ENCODE results near the gene KCNJ16.

The KCNJ16 gene

GRCh38 chr17:70071620-70072019 lies 3.4 kb upstream of the KCNJ16 start:
- Histone ChIP-seq H2BK5ac (ENCODE audit: low read length) (no peak overlapping the region), H3K4me1 (ENCODE audit: control insufficient read depth in 2 of 2, insufficient read depth in 1 of 2, low read depth in 1 of 2, low read length in 2 of 2) (peaks cover 0 to 2% of the 10 kb centered on the region in 2 donors), H3K36me3 (replicated peaks in 1 of 2; ENCODE audit: control insufficient read depth in 2 of 2, insufficient read depth in 2 of 2, low read length in 2 of 2) (no peaks in the 10 kb centered on the region), H4K91ac (ENCODE audit: low read depth, low read length, poor library complexity) (no peak overlapping the region), H3K9ac (ENCODE audit: low read depth, low read length, poor library complexity) (no peak overlapping the region), H3K27me3 (ENCODE audit: control insufficient read depth in 3 of 3, insufficient read depth in 3 of 3, low read depth in 1 of 3, low read length in 3 of 3) (no peaks in the 10 kb centered on the region), H3K23ac (ENCODE audit: low read depth, low read length, poor library complexity) (no peak overlapping the region), H3K14ac (ENCODE audit: low read length) (no peak overlapping the region), H3K4me2 (ENCODE audit: insufficient read depth, low read length, poor library complexity, severe bottlenecking) (no peak overlapping the region), H3K18ac (ENCODE audit: low read length) (no peak overlapping the region), H2AFZ (ENCODE audit: low read length) (no peak overlapping the region), H3K4ac (ENCODE audit: low read length) (no peak overlapping the region), H2BK120ac (ENCODE audit: low read depth, low read length) (no peak overlapping the region), H3K4me3 (ENCODE audit: low read length in 2 of 2) (no peak overlapping the region), H2BK12ac (ENCODE audit: low read length) (no peak overlapping the region), H2BK15ac (ENCODE audit: low read length) (no peak overlapping the region), H2AK5ac (ENCODE audit: low read depth, low read length) (no peak overlapping the region), H3K79me1 (ENCODE audit: low read depth, low read length) (no peaks in the 10 kb centered on the region), H3K27ac (replicated peaks; ENCODE audit: low read length) (no peak overlapping the region), H4K8ac (ENCODE audit: low read depth, low read length) (no peak overlapping the region), H3K9me3 (replicated peaks in 1 of 2; ENCODE audit: control insufficient read depth in 2 of 2, insufficient read depth in 1 of 2, low read depth in 1 of 2, low read length in 2 of 2) (no peaks in the 10 kb centered on the region)
- no CpG with 5 or more reads among the region's 1 CpG for WGBS, 2 donors (ENCODE audit: extremely low coverage in 2 of 2, insufficient read length in 2 of 2, insufficient replicate concordance in 1 of 2)
- no peak for DNase-seq (ENCODE audit: low spot score)

- Histone ChIP-seq H2AFZ (ENCODE audit: low read length) (no peak overlapping the region), H3K14ac (ENCODE audit: low read length) (no peak overlapping the region), H2BK5ac (ENCODE audit: low read length) (no peak overlapping the region), H3K18ac (ENCODE audit: low read length) (no peak overlapping the region), H3K9me3 (replicated peaks in 1 of 2; ENCODE audit: control insufficient read depth in 2 of 2, insufficient read depth in 1 of 2, low read depth in 1 of 2, low read length in 2 of 2) (no peaks in the 10 kb centered on the region), H3K27ac (replicated peaks; ENCODE audit: low read length) (no peak overlapping the region), H2BK12ac (ENCODE audit: low read length) (no peak overlapping the region), H3K36me3 (replicated peaks in 1 of 2; ENCODE audit: control insufficient read depth in 2 of 2, insufficient read depth in 2 of 2, low read length in 2 of 2) (no peaks in the 10 kb centered on the region), H2AK5ac (ENCODE audit: low read depth, low read length) (no peak overlapping the region), H3K27me3 (ENCODE audit: control insufficient read depth in 3 of 3, insufficient read depth in 3 of 3, low read depth in 1 of 3, low read length in 3 of 3) (no peaks in the 10 kb centered on the region), H4K91ac (ENCODE audit: low read depth, low read length, poor library complexity) (no peak overlapping the region), H3K9ac (ENCODE audit: low read depth, low read length, poor library complexity) (no peak overlapping the region), H3K4me1 (ENCODE audit: control insufficient read depth in 2 of 2, insufficient read depth in 1 of 2, low read depth in 1 of 2, low read length in 2 of 2) (peaks cover 0 to 2% of the 10 kb centered on the region in 2 donors), H3K4ac (ENCODE audit: low read length) (no peak overlapping the region), H3K4me3 (ENCODE audit: low read length in 2 of 2) (no peak overlapping the region), H2BK15ac (ENCODE audit: low read length) (no peak overlapping the region), H3K79me1 (ENCODE audit: low read depth, low read length) (no peaks in the 10 kb centered on the region), H3K4me2 (ENCODE audit: insufficient read depth, low read length, poor library complexity, severe bottlenecking) (no peak overlapping the region), H3K23ac (ENCODE audit: low read depth, low read length, poor library complexity) (no peak overlapping the region), H4K8ac (ENCODE audit: low read depth, low read length) (no peak overlapping the region), H2BK120ac (ENCODE audit: low read depth, low read length) (no peak overlapping the region)
- no peak for DNase-seq (ENCODE audit: low spot score)
- WGBS, 2 donors (ENCODE audit: extremely low coverage in 2 of 2, insufficient read length in 2 of 2, insufficient replicate concordance in 1 of 2) = no CpG with 5 or more reads among the region's 5 CpGs
These were observed 2.3 kb upstream of the KCNJ16 start for GRCh38 chr17:70072546-70073309.

GRCh38 chr17:70073310-70073709 lies 1.7 kb upstream of the KCNJ16 start:
- peaks cover 0 to 2% of the 10 kb centered on the region in 2 donors for H3K4me1 ChIP-seq (ENCODE audit: control insufficient read depth in 2 of 2, insufficient read depth in 1 of 2, low read depth in 1 of 2, low read length in 2 of 2)
- no peak for DNase-seq (ENCODE audit: low spot score)
- H2AK5ac ChIP-seq (ENCODE audit: low read depth, low read length) = no peak overlapping the region
- H3K4me3 ChIP-seq (ENCODE audit: low read length in 2 of 2) = no peak overlapping the region
- no peak overlapping the region for H3K23ac ChIP-seq (ENCODE audit: low read depth, low read length, poor library complexity)
- H3K18ac ChIP-seq (ENCODE audit: low read length) = no peak overlapping the region
- no peak overlapping the region for H3K27ac ChIP-seq (replicated peaks; ENCODE audit: low read length)
- WGBS, 2 donors (ENCODE audit: extremely low coverage in 2 of 2, insufficient read length in 2 of 2, insufficient replicate concordance in 1 of 2) = no CpG with 5 or more reads among the region's 5 CpGs
- no peak overlapping the region for H2BK120ac ChIP-seq (ENCODE audit: low read depth, low read length)
- H4K8ac ChIP-seq (ENCODE audit: low read depth, low read length) = no peak overlapping the region
- no peak overlapping the region for H2BK5ac ChIP-seq (ENCODE audit: low read length)
- H3K36me3 ChIP-seq (replicated peaks in 1 of 2; ENCODE audit: control insufficient read depth in 2 of 2, insufficient read depth in 2 of 2, low read length in 2 of 2) = no peaks in the 10 kb centered on the region
- H3K9me3 ChIP-seq (replicated peaks in 1 of 2; ENCODE audit: control insufficient read depth in 2 of 2, insufficient read depth in 1 of 2, low read depth in 1 of 2, low read length in 2 of 2) = no peaks in the 10 kb centered on the region
- no peak overlapping the region for H3K9ac ChIP-seq (ENCODE audit: low read depth, low read length, poor library complexity)
- no peak overlapping the region for H2BK12ac ChIP-seq (ENCODE audit: low read length)
- H4K91ac ChIP-seq (ENCODE audit: low read depth, low read length, poor library complexity) = no peak overlapping the region
- H3K79me1 ChIP-seq (ENCODE audit: low read depth, low read length) = no peaks in the 10 kb centered on the region
- H2AFZ ChIP-seq (ENCODE audit: low read length) = no peak overlapping the region
- H2BK15ac ChIP-seq (ENCODE audit: low read length) = no peak overlapping the region
- H3K14ac ChIP-seq (ENCODE audit: low read length) = no peak overlapping the region
- no peaks in the 10 kb centered on the region for H3K27me3 ChIP-seq (ENCODE audit: control insufficient read depth in 3 of 3, insufficient read depth in 3 of 3, low read depth in 1 of 3, low read length in 3 of 3)
- H3K4ac ChIP-seq (ENCODE audit: low read length) = no peak overlapping the region
- no peak overlapping the region for H3K4me2 ChIP-seq (ENCODE audit: insufficient read depth, low read length, poor library complexity, severe bottlenecking)

GRCh38 chr17:70073799-70074198 lies 1.2 kb upstream of the KCNJ16 start:
- H3K27me3 ChIP-seq (ENCODE audit: control insufficient read depth in 3 of 3, insufficient read depth in 3 of 3, low read depth in 1 of 3, low read length in 3 of 3) = no peaks in the 10 kb centered on the region
- H3K9ac ChIP-seq (ENCODE audit: low read depth, low read length, poor library complexity) = no peak overlapping the region
- H2AFZ ChIP-seq (ENCODE audit: low read length) = no peak overlapping the region
- H2AK5ac ChIP-seq (ENCODE audit: low read depth, low read length) = no peak overlapping the region
- no peak overlapping the region for H4K91ac ChIP-seq (ENCODE audit: low read depth, low read length, poor library complexity)
- no peak overlapping the region for H4K8ac ChIP-seq (ENCODE audit: low read depth, low read length)
- H3K36me3 ChIP-seq (replicated peaks in 1 of 2; ENCODE audit: control insufficient read depth in 2 of 2, insufficient read depth in 2 of 2, low read length in 2 of 2) = no peaks in the 10 kb centered on the region
- H2BK15ac ChIP-seq (ENCODE audit: low read length) = no peak overlapping the region
- H3K4me2 ChIP-seq (ENCODE audit: insufficient read depth, low read length, poor library complexity, severe bottlenecking) = no peak overlapping the region
- H3K18ac ChIP-seq (ENCODE audit: low read length) = no peak overlapping the region
- DNase-seq (ENCODE audit: low spot score) = no peak
- H3K79me1 ChIP-seq (ENCODE audit: low read depth, low read length) = no peaks in the 10 kb centered on the region
- H3K14ac ChIP-seq (ENCODE audit: low read length) = no peak overlapping the region
- no peak overlapping the region for H3K27ac ChIP-seq (replicated peaks; ENCODE audit: low read length)
- no peak overlapping the region for H3K23ac ChIP-seq (ENCODE audit: low read depth, low read length, poor library complexity)
- peaks cover 0 to 2% of the 10 kb centered on the region in 2 donors for H3K4me1 ChIP-seq (ENCODE audit: control insufficient read depth in 2 of 2, insufficient read depth in 1 of 2, low read depth in 1 of 2, low read length in 2 of 2)
- no peak overlapping the region for H3K4ac ChIP-seq (ENCODE audit: low read length)
- WGBS, 2 donors (ENCODE audit: extremely low coverage in 2 of 2, insufficient read length in 2 of 2, insufficient replicate concordance in 1 of 2) = no CpG with 5 or more reads among the region's 3 CpGs
- H2BK12ac ChIP-seq (ENCODE audit: low read length) = no peak overlapping the region
- H2BK120ac ChIP-seq (ENCODE audit: low read depth, low read length) = no peak overlapping the region
- no peak overlapping the region for H3K4me3 ChIP-seq (ENCODE audit: low read length in 2 of 2)
- no peaks in the 10 kb centered on the region for H3K9me3 ChIP-seq (replicated peaks in 1 of 2; ENCODE audit: control insufficient read depth in 2 of 2, insufficient read depth in 1 of 2, low read depth in 1 of 2, low read length in 2 of 2)
- H2BK5ac ChIP-seq (ENCODE audit: low read length) = no peak overlapping the region
